Stimulated activated CD8-positive, alpha-beta memory T cell treated with anti-CD3 and anti-CD28 coated beads, Interleukin-12 subunit alpha, Interleukin-12 subunit beta, amount 100 ng/mL, for 4 hours (primary cell): ENCODE measurements around the gene RBM11.

ENCODE experiments used
- DNase-seq: peaks from one replicate; pipeline ENCODE4 v3.0.0-alpha.2; 2020; ENCODE audit warnings: low read depth

Gene RBM11

GRCh38 chr21:14271053-14271452 lies 55.1 kb downstream of the RBM11 start:
- no peak for DNase-seq

GRCh38 chr21:14271641-14272040 lies 55.7 kb downstream of the RBM11 start:
- no peak for DNase-seq

DNA sequence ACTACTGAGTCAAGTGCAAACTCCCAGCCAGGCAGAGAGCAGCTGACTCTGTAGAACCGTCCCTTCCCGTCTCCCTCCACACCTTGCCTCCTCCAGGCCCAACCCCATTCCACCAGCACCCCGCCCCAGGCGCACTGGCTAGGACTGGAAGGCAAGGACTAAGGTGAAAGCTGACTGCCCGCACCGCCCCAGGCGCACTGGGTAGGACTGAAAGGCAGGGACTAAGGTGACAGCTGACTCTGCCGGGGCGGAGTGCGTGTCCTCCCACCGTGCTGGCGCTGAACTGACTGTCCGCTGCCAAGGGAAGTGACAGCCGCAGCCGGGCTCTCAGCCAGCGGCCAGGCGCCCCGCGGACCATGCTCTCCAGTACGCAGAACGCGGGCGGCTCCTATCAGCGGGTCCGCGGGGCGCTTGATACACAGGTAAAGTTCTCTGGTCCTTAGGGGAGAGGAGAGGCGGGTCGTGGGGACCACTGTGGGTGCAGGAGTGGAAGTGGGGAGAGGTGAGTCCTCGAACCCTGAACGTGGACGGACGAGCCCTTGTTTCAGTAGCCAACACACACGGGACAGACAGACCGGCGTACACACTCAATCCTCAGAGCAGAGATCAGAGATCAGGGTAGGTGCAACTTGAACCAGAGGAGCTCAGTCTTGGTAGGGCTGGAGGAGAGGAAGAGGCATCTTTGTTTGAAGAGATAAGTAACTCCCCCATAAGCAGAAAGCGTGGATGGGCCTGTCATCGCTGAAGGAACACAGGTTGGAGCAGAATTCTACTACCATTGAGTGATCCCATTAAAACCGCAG lies 58.0 kb downstream of the RBM11 start:
- DNase-seq = no peak

GRCh38 chr21:14275702-14276205 lies 59.8 kb downstream of the RBM11 start:
- no peak for DNase-seq
